SK-N-SH treated with all-trans-retinoic acid at 6 μM for 48 hours (cell line): ENCODE data around the gene ZNF426.

Experiments
- ATAC-seq: fragments of 200-7000 bp; cut with Tn5 transposase; 3 replicates; pipeline ENCODE4 v1.9.1; 2020; ENCODE audit warnings: mild to moderate bottlenecking, moderate library complexity
- ARNTL ChIP-seq: fragments of 450-650 bp; formaldehyde crosslinking; IDR thresholded peaks from 2 replicates; pipeline ENCODE4 v1.5.0; 2020; ENCODE audit warnings: low read depth, mild to moderate bottlenecking, moderate library complexity, borderline replicate concordance
- BACH2 ChIP-seq: fragments of 250-450 bp; sonication (Bioruptor Pico); IDR thresholded peaks from 2 replicates; pipeline ENCODE4 v1.9.0; 2021; ENCODE audit warnings: mild to moderate bottlenecking, borderline replicate concordance
- CREB5 ChIP-seq: fragments of 250-450 bp; sonication (Bioruptor Pico); IDR thresholded peaks from 2 replicates; pipeline ENCODE4 v1.5.1; 2020; ENCODE audit warnings: low read depth, mild to moderate bottlenecking, moderate library complexity
- CSDC2 ChIP-seq: fragments of 250-450 bp; sonication (Bioruptor Pico); IDR thresholded peaks from 2 replicates; pipeline ENCODE4 v1.5.0; 2020; ENCODE audit warnings: mild to moderate bottlenecking, moderate library complexity
- CSRNP3 ChIP-seq: fragments of 250-450 bp; sonication (Bioruptor Pico); IDR thresholded peaks from 2 replicates; pipeline ENCODE4 v1.5.1; 2021; ENCODE audit warnings: mild to moderate bottlenecking, moderate library complexity
- ESRRG ChIP-seq: fragments of 250-450 bp; sonication (Bioruptor Pico); IDR thresholded peaks from 2 replicates; pipeline ENCODE4 v1.6.1; 2021; ENCODE audit warnings: mild to moderate bottlenecking
- GLIS3 ChIP-seq: fragments of 250-450 bp; sonication (Bioruptor Pico); IDR thresholded peaks from 2 replicates; pipeline ENCODE4 v1.5.0; 2020; ENCODE audit warnings: mild to moderate bottlenecking, moderate library complexity
- ISL1 ChIP-seq: fragments of 250-450 bp; sonication (Bioruptor Pico); IDR thresholded peaks from 2 replicates; pipeline ENCODE4 v2.1.2; 2022; ENCODE audit warnings: mild to moderate bottlenecking, moderate library complexity
- OSR1 ChIP-seq: fragments of 250-450 bp; sonication (Bioruptor Pico); IDR thresholded peaks from 2 replicates; pipeline ENCODE4 v1.8.0; 2022; ENCODE audit warnings: moderate library complexity, mild to moderate bottlenecking, inconsistent platforms
- PATZ1 ChIP-seq: fragments of 250-450 bp; sonication (Bioruptor Pico); IDR thresholded peaks from 2 replicates; pipeline ENCODE4 v1.8.0; 2020; ENCODE audit warnings: mild to moderate bottlenecking, moderate library complexity, borderline replicate concordance
- POU6F1 ChIP-seq: fragments of 250-450 bp; sonication (Bioruptor Pico); IDR thresholded peaks from 2 replicates; pipeline ENCODE4 v1.8.0; 2021; ENCODE audit warnings: low read depth, mild to moderate bottlenecking, moderate library complexity, borderline replicate concordance
- PPARA ChIP-seq: fragments of 250-450 bp; sonication (Bioruptor Pico); IDR thresholded peaks from 2 replicates; pipeline ENCODE4 v1.5.0; 2020; ENCODE audit warnings: mild to moderate bottlenecking, borderline replicate concordance
- SNAI2 ChIP-seq: fragments of 250-450 bp; sonication (Bioruptor Pico); IDR thresholded peaks from 2 replicates; pipeline ENCODE4 v1.5.0; 2020; ENCODE audit warnings: mild to moderate bottlenecking, moderate library complexity
- TCF4 ChIP-seq: fragments of 250-450 bp; sonication (Bioruptor Pico); IDR thresholded peaks from 2 replicates; pipeline ENCODE4 v1.8.0; 2021; ENCODE audit warnings: mild to moderate bottlenecking, moderate library complexity, borderline replicate concordance
- TOX ChIP-seq: fragments of 250-450 bp; sonication (Bioruptor Pico); IDR thresholded peaks from 2 replicates; pipeline ENCODE4 v1.8.0; 2021; ENCODE audit warnings: mild to moderate bottlenecking, moderate library complexity, borderline replicate concordance
- TSHZ2 ChIP-seq: fragments of 250-450 bp; sonication (Bioruptor Pico); IDR thresholded peaks from 2 replicates; pipeline ENCODE4 v1.5.0; 2020; ENCODE audit warnings: mild to moderate bottlenecking, moderate library complexity
- ZFP3 ChIP-seq: fragments of 250-450 bp; sonication (Bioruptor Pico); IDR thresholded peaks from 2 replicates; pipeline ENCODE4 v1.5.0; 2020; ENCODE audit warnings: mild to moderate bottlenecking, moderate library complexity
- ZFP30 ChIP-seq: fragments of 450-650 bp; formaldehyde crosslinking; IDR thresholded peaks from 2 replicates; pipeline ENCODE4 v1.5.0; 2022; ENCODE audit warnings: mild to moderate bottlenecking, moderate library complexity
- ZNF8 ChIP-seq: fragments of 450-650 bp; formaldehyde crosslinking; IDR thresholded peaks from 2 replicates; pipeline ENCODE4 v1.5.0; 2020; ENCODE audit warnings: mild to moderate bottlenecking, moderate library complexity

ZNF426 gene

GRCh38 chr19:9498183-9498902 lies 40.1 kb downstream of the ZNF426 start, which contains the start of gene ZNF560:
TSS of gene ZNF560 (minus strand) at chr19:9498616. CDS start at chr19:9475313, 23,303 bp downstream.
- TF ChIP-seq ZNF8 (CRISPR knock-in tag), result no peak
- no peak for TF ChIP-seq ZFP30 (CRISPR knock-in tag)
- no peak for TF ChIP-seq ISL1 (CRISPR knock-in tag)
- TF ChIP-seq CSRNP3 (CRISPR knock-in tag), result no peak
- no peak for TF ChIP-seq PPARA
- TF ChIP-seq CSDC2 (CRISPR knock-in tag), result no peak
- TF ChIP-seq TSHZ2 (CRISPR knock-in tag), result no peak
- TF ChIP-seq OSR1 (CRISPR knock-in tag), result no peak
- no peak for TF ChIP-seq PATZ1
- TF ChIP-seq GLIS3, result no peak
- no peak for TF ChIP-seq ZFP3 (CRISPR knock-in tag)
- no peak for TF ChIP-seq ARNTL
- TF ChIP-seq BACH2, result no peak
- TF ChIP-seq ESRRG, result no peak
- TF ChIP-seq, all 23 proteins: peak for 0
- ATAC-seq, result no peak; the same call in 2 of the 3 replicates

- no peak for TF ChIP-seq GLIS3
- no peak for TF ChIP-seq OSR1 (CRISPR knock-in tag)
- no peak for TF ChIP-seq POU6F1 (CRISPR knock-in tag)
- no peak for TF ChIP-seq ARNTL
- TF ChIP-seq PPARA, result no peak
- TF ChIP-seq BACH2, result no peak
- TF ChIP-seq PATZ1, result no peak
- TF ChIP-seq TCF4 (CRISPR knock-in tag), result no peak
- no peak for TF ChIP-seq ZFP30 (CRISPR knock-in tag)
- TF ChIP-seq CREB5 (CRISPR knock-in tag), result no peak
- TF ChIP-seq ZNF8 (CRISPR knock-in tag), result no peak
- no peak for TF ChIP-seq ESRRG
- no peak for TF ChIP-seq TSHZ2 (CRISPR knock-in tag)
- no peak for TF ChIP-seq ZFP3 (CRISPR knock-in tag)
- TF ChIP-seq SNAI2 (CRISPR knock-in tag), result no peak
- TF ChIP-seq CSRNP3 (CRISPR knock-in tag), result no peak
- no peak for TF ChIP-seq TOX (CRISPR knock-in tag)
- no peak for ATAC-seq
Measured at GRCh38 chr19:9494096-9494495, 44.3 kb downstream of the ZNF426 start.
